Measurements from ENCODE around the gene GATA2. TPM values are rescaled to one million over a fixed set of nuclear protein-coding genes. Genes with fewer than 3 reads are reported as not detected.

The GATA2 gene
- total RNA-seq, 1 donor, result 0.72 TPM

- no peak overlapping the region for H3K4me3 ChIP-seq (ENCODE audit: insufficient read depth, low read length)
- H3K27me3 ChIP-seq (ENCODE audit: insufficient read depth, low read length), result peaks cover 34% of the 10 kb centered on the region
- no peak overlapping the region for H3K27ac ChIP-seq (ENCODE audit: low read depth, low read length)
- no peaks in the 10 kb centered on the region for H3K9me3 ChIP-seq (ENCODE audit: low read depth, low read length)
- H3K79me2 ChIP-seq (ENCODE audit: insufficient read depth, low read length), result no peaks in the 10 kb centered on the region
- H3K36me3 ChIP-seq (ENCODE audit: insufficient read depth, low read length), result no peaks in the 10 kb centered on the region
- no peak overlapping the region for H3K4me2 ChIP-seq (ENCODE audit: insufficient read depth, low read length)
- no peak overlapping the region for H2AFZ ChIP-seq (ENCODE audit: low read length)
- H3K4me1 ChIP-seq (ENCODE audit: insufficient read depth, low read length), result no peaks in the 10 kb centered on the region
- no peaks in the 10 kb centered on the region for H4K20me1 ChIP-seq (ENCODE audit: insufficient read depth, low read length)
- DNase-seq (ENCODE audit: insufficient read length, low spot score, missing footprints), result no peak
- TF ChIP-seq CTCF (IDR thresholded peaks at IDR 0.05; ENCODE audit: extremely low read depth, low read depth, low read length), result no peak
Observed at GRCh38 chr3:128504963-128505730, 12.1 kb upstream of the GATA2 start.

- DNase-seq (ENCODE audit: insufficient read length, low spot score, missing footprints), result no peak
- Histone ChIP-seq H3K27me3 (ENCODE audit: insufficient read depth, low read length) (peaks cover 28% of the 10 kb centered on the region), H3K27ac (ENCODE audit: low read depth, low read length) (no peak overlapping the region), H3K4me3 (ENCODE audit: insufficient read depth, low read length) (no peak overlapping the region), H3K9me3 (ENCODE audit: low read depth, low read length) (no peaks in the 10 kb centered on the region), H2AFZ (ENCODE audit: low read length) (no peak overlapping the region), H3K4me2 (ENCODE audit: insufficient read depth, low read length) (no peak overlapping the region), H4K20me1 (ENCODE audit: insufficient read depth, low read length) (no peaks in the 10 kb centered on the region), H3K36me3 (ENCODE audit: insufficient read depth, low read length) (no peaks in the 10 kb centered on the region), H3K79me2 (ENCODE audit: insufficient read depth, low read length) (no peaks in the 10 kb centered on the region), H3K4me1 (ENCODE audit: insufficient read depth, low read length) (no peaks in the 10 kb centered on the region)
- TF ChIP-seq CTCF (IDR thresholded peaks at IDR 0.05; ENCODE audit: extremely low read depth, low read depth, low read length), result no peak
Observed at GRCh38 chr3:128504533-128504915, 11.5 kb upstream of the GATA2 start.

- H3K9me3 ChIP-seq (ENCODE audit: low read depth, low read length), result no peaks in the 10 kb centered on the region
- DNase-seq (ENCODE audit: insufficient read length, low spot score, missing footprints), result no peak
- H3K36me3 ChIP-seq (ENCODE audit: insufficient read depth, low read length), result no peaks in the 10 kb centered on the region
- H3K27ac ChIP-seq (ENCODE audit: low read depth, low read length), result no peak overlapping the region
- no peak overlapping the region for H3K4me3 ChIP-seq (ENCODE audit: insufficient read depth, low read length)
- H3K4me1 ChIP-seq (ENCODE audit: insufficient read depth, low read length), result no peaks in the 10 kb centered on the region
- no peaks in the 10 kb centered on the region for H4K20me1 ChIP-seq (ENCODE audit: insufficient read depth, low read length)
- no peak for TF ChIP-seq CTCF (IDR thresholded peaks at IDR 0.05; ENCODE audit: extremely low read depth, low read depth, low read length)
- H3K27me3 ChIP-seq (ENCODE audit: insufficient read depth, low read length), result peaks cover 28% of the 10 kb centered on the region
- no peak overlapping the region for H3K4me2 ChIP-seq (ENCODE audit: insufficient read depth, low read length)
- H2AFZ ChIP-seq (ENCODE audit: low read length), result no peak overlapping the region
- no peaks in the 10 kb centered on the region for H3K79me2 ChIP-seq (ENCODE audit: insufficient read depth, low read length)
Observed at GRCh38 chr3:128503751-128504532, 10.9 kb upstream of the GATA2 start.

GRCh38 chr3:128503164-128503651 lies 10.2 kb upstream of the GATA2 start:
- H3K4me1 ChIP-seq (ENCODE audit: insufficient read depth, low read length), result no peaks in the 10 kb centered on the region
- peaks cover 23% of the 10 kb centered on the region for H3K27me3 ChIP-seq (ENCODE audit: insufficient read depth, low read length)
- peak; percentile 22 for TF ChIP-seq CTCF (IDR thresholded peaks at IDR 0.05; ENCODE audit: extremely low read depth, low read depth, low read length)
- no peak overlapping the region for H3K27ac ChIP-seq (ENCODE audit: low read depth, low read length)
- no peaks in the 10 kb centered on the region for H3K79me2 ChIP-seq (ENCODE audit: insufficient read depth, low read length)
- DNase-seq (ENCODE audit: insufficient read length, low spot score, missing footprints), result no peak
- H3K36me3 ChIP-seq (ENCODE audit: insufficient read depth, low read length), result no peaks in the 10 kb centered on the region
- no peaks in the 10 kb centered on the region for H3K9me3 ChIP-seq (ENCODE audit: low read depth, low read length)
- H4K20me1 ChIP-seq (ENCODE audit: insufficient read depth, low read length), result no peaks in the 10 kb centered on the region
- H3K4me3 ChIP-seq (ENCODE audit: insufficient read depth, low read length), result no peak overlapping the region
- H2AFZ ChIP-seq (ENCODE audit: low read length), result no peak overlapping the region
- no peak overlapping the region for H3K4me2 ChIP-seq (ENCODE audit: insufficient read depth, low read length)

All from osteoblast (primary cell).